HCT116 (cell line): ENCODE data around the gene SH3TC1. TPM values are rescaled to one million over a fixed set of nuclear protein-coding genes. Genes with fewer than 3 reads are reported as not detected.

Source experiments
- ATAC-seq: fragments of 200-7000 bp; cut with Tn5 transposase; 2 replicates; pipeline ENCODE4 v1.9.1; 2020; ENCODE audit warnings: mild to moderate bottlenecking, moderate library complexity
- BruUV-seq: library from RNA; stranded (reverse); fragments of 400-500 nt; replicated peaks from 2 replicates; lab custom pipeline; 2021; lab: Mats Ljungman, UMichigan
- CTCF ChIA-PET: fragments of 300-600 bp; sonication (Branson Sonifier 250); formaldehyde crosslinking; loops from one replicate; lab custom pipeline; 2021; ENCODE audit warnings: antibody characterized with exemption; lab: Charles Lee
- POLR2A ChIA-PET: fragments of 300-600, 350-600 bp; sonication (Branson Sonifier 250); formaldehyde crosslinking; loops from one replicate; lab custom pipeline; 2021; ENCODE audit warnings: antibody characterized with exemption; lab: Charles Lee
- RAD21 ChIA-PET, 2 experiments: fragments of 300-600 bp; sonication (Branson Sonifier 250); formaldehyde crosslinking; loops; one replicate each; lab custom pipeline; 2023; ENCODE audit warnings: low total read pairs in 2 of 2; ENCODE audit not compliant: uncharacterized antibody in 2 of 2, unreplicated experiment in 2 of 2, low non-redundant PET in 1 of 2; lab: Charles Lee
- DNase-seq: peaks from one replicate; pipeline ENCODE4 v3.0.0-alpha.2; 2010; ENCODE audit warnings: low read depth, low spot score
- H2AFZ ChIP-seq: fragments of 200-600 bp; shearing (Covaris generic), sonication (generic); 2 replicates; pipeline ENCODE4 v1.6.1; 2017; ENCODE audit warnings: low read depth, mixed run types, mixed read lengths, antibody characterized with exemption, low read length; ENCODE audit not compliant: poor library complexity, severe bottlenecking
- H3K27ac ChIP-seq: 2 replicates; pipeline ENCODE4 v1.5.1; 2012; ENCODE audit warnings: low read depth, low read length
- H3K27me3 ChIP-seq: fragments of 200-600 bp; sonication (generic); 2 replicates; pipeline ENCODE4 v1.6.1; 2016; ENCODE audit warnings: mixed run types, low read length, mixed read lengths; ENCODE audit not compliant: insufficient read depth
- H3K36me3 ChIP-seq, 2 experiments: fragments of 200-500 bp in 1 of 2; fragments of 200-600 bp in 1 of 2; sonication (Bioruptor generic) in 1 of 2; sonication (generic) in 1 of 2; 2 replicates each; pipeline versions ENCODE4 v1.5.1 to v1.6.1; 2014 to 2016; ENCODE audit warnings: low read length in 2 of 2, inconsistent platforms in 1 of 2, mixed read lengths in 1 of 2, mixed run types in 1 of 2; ENCODE audit not compliant: insufficient read depth in 2 of 2, control insufficient read depth in 1 of 2
- H3K4me1 ChIP-seq, 2 experiments: fragments of 200-600 bp in 1 of 2; sonication (generic) in 1 of 2; 2 replicates each; pipeline versions ENCODE4 v1.5.1 to v1.6.1; 2012 to 2017; ENCODE audit warnings: low read length in 2 of 2, inconsistent platforms in 1 of 2, mild to moderate bottlenecking in 1 of 2, mixed read lengths in 1 of 2, mixed run types in 1 of 2, moderate library complexity in 1 of 2; ENCODE audit not compliant: insufficient read depth in 2 of 2, control insufficient read depth in 1 of 2
- H3K4me2 ChIP-seq: fragments of 200-600 bp; sonication (generic); 2 replicates; pipeline ENCODE4 v1.6.1; 2017; ENCODE audit warnings: mixed run types, low read length, mixed read lengths
- H3K4me3 ChIP-seq, 2 experiments: fragments of 200-600 bp in 1 of 2; sonication (generic) in 1 of 2; replicated peaks in 1 of 2; 2 replicates each; pipeline ENCODE4 v1.5.1; 2011 to 2016; ENCODE audit warnings: low read length in 2 of 2, control low read depth in 1 of 2, low read depth in 1 of 2, mild to moderate bottlenecking in 1 of 2, mixed read lengths in 1 of 2, mixed run types in 1 of 2
- H3K79me2 ChIP-seq: fragments of 200-600 bp; sonication (generic); 2 replicates; pipeline ENCODE4 v1.6.1; 2017; ENCODE audit warnings: mild to moderate bottlenecking, mixed run types, low read length, moderate library complexity, mixed read lengths; ENCODE audit not compliant: insufficient read depth
- H3K9ac ChIP-seq: fragments of 200-600 bp; sonication (generic); 2 replicates; pipeline ENCODE4 v1.6.1; 2016; ENCODE audit warnings: low read length, mixed read lengths
- H3K9me2 ChIP-seq: fragments of 200-600 bp; sonication (generic), shearing (Covaris generic); 2 replicates; pipeline ENCODE4 v1.6.1; 2017; ENCODE audit warnings: mixed run types, mild to moderate bottlenecking, moderate library complexity; ENCODE audit not compliant: insufficient read depth
- H3K9me3 ChIP-seq, 2 experiments: fragments of 200-500 bp in 1 of 2; fragments of 200-600 bp in 1 of 2; sonication (Bioruptor generic) in 1 of 2; sonication (generic) in 1 of 2; 2 replicates each; pipeline ENCODE4 v1.6.1; 2014 to 2017; ENCODE audit warnings: low read length in 2 of 2, mixed read lengths in 2 of 2, inconsistent platforms in 1 of 2, low read depth in 1 of 2, mild to moderate bottlenecking in 1 of 2, mixed run types in 1 of 2, moderate library complexity in 1 of 2; ENCODE audit not compliant: control insufficient read depth in 1 of 2, insufficient read depth in 1 of 2
- H4K20me1 ChIP-seq: fragments of 200-600 bp; sonication (generic), shearing (Covaris generic); 2 replicates; pipeline ENCODE4 v1.6.1; 2017; ENCODE audit warnings: mixed run types, mild to moderate bottlenecking, moderate library complexity; ENCODE audit not compliant: insufficient read depth
- EGR1 ChIP-seq: IDR thresholded peaks from 2 replicates; pipeline ENCODE4 v1.6.1; 2012; ENCODE audit warnings: low read depth
- ELF1 ChIP-seq: IDR thresholded peaks from 2 replicates; pipeline ENCODE4 v1.6.1; 2012; ENCODE audit warnings: low read depth, borderline replicate concordance
- POLR2A ChIP-seq: IDR thresholded peaks from 2 replicates; pipeline ENCODE4 v1.7.0; 2011; ENCODE audit warnings: borderline replicate concordance; ENCODE audit not compliant: insufficient read depth, insufficient read length; ENCODE audit errors: extremely low read depth
- RAD21 ChIP-seq: IDR thresholded peaks from 2 replicates; pipeline ENCODE4 v1.6.1; 2012; ENCODE audit warnings: low read depth, mild to moderate bottlenecking
- TCF7L2 ChIP-seq: IDR thresholded peaks from 2 replicates; pipeline ENCODE4 v1.7.0; 2011; ENCODE audit warnings: borderline replicate concordance, inconsistent platforms; ENCODE audit not compliant: insufficient read depth, insufficient read length; ENCODE audit errors: extremely low read depth
- ZNF274 ChIP-seq: fragments of 200-500 bp; sonication (Bioruptor generic); IDR thresholded peaks from 2 replicates; pipeline ENCODE4 v1.6.1; 2014; ENCODE audit warnings: mild to moderate bottlenecking, low read depth, low read length, inconsistent platforms
- intact Hi-C: fragments of 100-400 bp; cut with micrococcal nuclease; formaldehyde crosslinking; loops from 2 replicates; pipeline ENCODE4 v1.10.0; 2022
- total RNA-seq: library from RNA; stranded (reverse); gene quantifications from one replicate; pipeline ENCODE4 v1.2.1, GENCODE V29; 2021; ENCODE audit not compliant: unreplicated experiment
- TF ChIP-seq, protein P1 (sequence below): IDR thresholded peaks from 2 replicates; pipeline ENCODE4 v1.6.1; 2012

SH3TC1 gene
- total RNA-seq, 1 experiment from 2014 or later: 12.5 TPM

DNA sequence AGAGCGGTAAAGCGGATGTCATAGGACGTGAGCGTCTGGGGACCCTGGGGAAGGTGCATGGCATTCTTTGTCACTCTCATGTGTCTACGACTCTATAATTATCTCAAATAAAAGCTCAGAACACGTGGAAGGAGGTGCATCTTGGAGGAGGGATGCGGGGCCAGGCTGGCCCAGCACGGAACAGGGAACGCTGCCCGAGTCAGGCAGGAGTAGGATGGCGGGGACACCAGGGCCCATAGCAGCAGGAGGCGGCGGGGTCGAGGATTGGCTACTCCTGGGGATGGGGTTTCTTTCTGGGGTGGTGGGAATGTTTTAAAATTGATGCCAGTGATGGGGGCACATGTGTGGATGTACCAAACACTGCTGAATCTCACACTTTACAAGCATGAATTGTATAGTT, 65.0 kb downstream of the SH3TC1 start (continued):
- no peak for TF ChIP-seq RAD21
- TF ChIP-seq, all 23 proteins: peak for 0

DNA sequence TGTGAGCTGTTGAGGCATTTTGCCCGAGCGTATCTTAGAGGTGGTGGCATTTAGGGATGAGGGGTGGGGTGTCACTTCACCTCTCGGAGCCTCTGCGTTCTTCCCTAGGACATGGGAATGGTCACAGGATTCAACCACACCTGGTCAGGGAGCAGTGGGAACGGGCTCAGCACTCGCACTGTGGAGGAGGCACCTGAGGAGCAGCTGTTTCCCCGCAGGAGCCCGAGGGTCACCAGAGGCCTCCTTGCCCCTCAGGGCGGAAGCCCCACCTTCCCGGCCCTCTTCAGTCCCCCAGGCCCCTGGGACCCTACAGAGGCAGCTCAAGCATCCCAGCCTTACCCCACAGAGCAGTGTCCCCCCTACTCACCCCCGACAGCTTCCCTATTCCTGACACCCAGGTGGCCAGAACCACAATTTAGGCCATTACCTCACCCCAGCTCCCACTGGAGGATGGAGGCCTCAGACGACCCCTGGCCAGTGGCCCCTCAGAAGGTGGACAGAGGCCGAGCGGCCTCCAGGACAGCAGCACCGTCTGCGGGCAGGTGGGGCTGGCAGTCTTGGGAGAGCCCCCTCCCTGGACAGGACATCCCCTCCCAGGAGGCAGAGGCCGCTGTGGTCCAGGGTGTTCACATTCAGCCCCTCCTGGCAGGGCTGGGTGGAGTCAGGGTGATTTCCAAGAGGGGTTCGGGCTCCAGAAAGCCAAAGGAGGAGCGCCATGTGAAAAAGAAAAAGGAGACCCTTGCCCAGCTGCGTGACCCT, 66.3 kb downstream of the SH3TC1 start:
- H3K4me1 ChIP-seq: no peaks in the 10 kb centered on the region
- no peaks in the 10 kb centered on the region for H4K20me1 ChIP-seq
- no peak overlapping the region for H3K4me2 ChIP-seq
- no peaks in the 10 kb centered on the region for H3K9me2 ChIP-seq
- no peaks in the 10 kb centered on the region for H3K27me3 ChIP-seq
- TF ChIP-seq EGR1 (no peak), ELF1 (no peak), POLR2A (no peak), TCF7L2 (no peak), ZNF274 (no peak)
- TF ChIP-seq, protein P1, sequence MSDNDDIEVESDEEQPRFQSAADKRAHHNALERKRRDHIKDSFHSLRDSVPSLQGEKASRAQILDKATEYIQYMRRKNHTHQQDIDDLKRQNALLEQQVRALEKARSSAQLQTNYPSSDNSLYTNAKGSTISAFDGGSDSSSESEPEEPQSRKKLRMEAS: no peak
- no TSS peak for BruUV-seq
- no peak for DNase-seq
- no peaks in the 10 kb centered on the region for H3K9me3 ChIP-seq
- no peak overlapping the region for H3K9ac ChIP-seq
- POLR2A ChIA-PET: no interaction called here
- no peaks in the 10 kb centered on the region for H3K79me2 ChIP-seq
- no peak overlapping the region for H3K4me3 ChIP-seq
- H2AFZ ChIP-seq: no peak overlapping the region
- CTCF ChIA-PET: interaction anchor here (1.4 to 3.5 kb wide), 2 partner anchors 137 to 145 kb away, joined by 6 to 34 read pairs; no protein-coding TSS in a partner anchor
- ATAC-seq: no peak
- RAD21 ChIA-PET: no interaction called here
- intact Hi-C loops: no loop called here
- H3K27ac ChIP-seq: no peak overlapping the region
- no peaks in the 10 kb centered on the region for H3K36me3 ChIP-seq
